HepG2 (cell line): ENCODE measurements around the gene INAFM1. TPM values are rescaled to one million over a fixed set of nuclear protein-coding genes. Genes with fewer than 3 reads are reported as not detected.
A peak's percentile ranks its signal among the peaks of the same experiment; 100 is the strongest.

ENCODE experiments used
- EEA1 ChIP-seq: sonication (generic); formaldehyde crosslinking; IDR thresholded peaks from 2 replicates; pipeline ENCODE4 v1.5.1; 2020; ENCODE audit warnings: mild to moderate bottlenecking, missing genetic modification reagents, borderline replicate concordance
- LCORL ChIP-seq, 2 experiments: fragments of 450-650 bp in 1 of 2; sonication (generic) in 1 of 2; formaldehyde crosslinking in 1 of 2; IDR thresholded peaks; 2 replicates each; pipeline versions ENCODE4 v1.5.0 to v1.6.1; 2017 to 2020; ENCODE audit warnings: antibody characterized with exemption in 1 of 2, missing genetic modification reagents in 1 of 2
- MEIS2 ChIP-seq: sonication (generic); formaldehyde crosslinking; IDR thresholded peaks from 2 replicates; pipeline ENCODE4 v1.9.0; 2021; ENCODE audit warnings: mild to moderate bottlenecking, missing genetic modification reagents
- NFKB2 ChIP-seq: sonication (generic); formaldehyde crosslinking; IDR thresholded peaks from 2 replicates; pipeline ENCODE4 v1.4.0; 2020; ENCODE audit warnings: missing genetic modification reagents, borderline replicate concordance
- NKX3-1 ChIP-seq: sonication (generic); formaldehyde crosslinking; IDR thresholded peaks from 2 replicates; pipeline ENCODE4 v1.5.0; 2020; ENCODE audit warnings: missing genetic modification reagents
- PHF21A ChIP-seq: sonication (generic); formaldehyde crosslinking; IDR thresholded peaks from 2 replicates; pipeline ENCODE4 v1.5.0; 2020; ENCODE audit warnings: mild to moderate bottlenecking, missing genetic modification reagents
- SRSF4 ChIP-seq: fragments of 200-400 bp; formaldehyde crosslinking; IDR thresholded peaks from one replicate; pipeline ENCODE4 v1.6.1; 2018; ENCODE audit warnings: mild to moderate bottlenecking, low read depth, low read length, moderate library complexity; ENCODE audit not compliant: poor library complexity, severe bottlenecking
- TOE1 ChIP-seq: sonication (generic); formaldehyde crosslinking; IDR thresholded peaks from 2 replicates; pipeline ENCODE4 v1.4.0; 2020; ENCODE audit warnings: mild to moderate bottlenecking, missing genetic modification reagents
- ZFAT ChIP-seq: sonication (generic); formaldehyde crosslinking; conservative IDR thresholded peaks from 2 replicates; pipeline ENCODE4 v1.8.1; 2023; ENCODE audit warnings: missing genetic modification reagents, inconsistent platforms
- ZFP36L2 ChIP-seq: sonication (generic); formaldehyde crosslinking; IDR thresholded peaks from 2 replicates; pipeline ENCODE4 v1.4.0; 2020; ENCODE audit warnings: missing genetic modification reagents
- ZMAT3 ChIP-seq: sonication (generic); formaldehyde crosslinking; conservative IDR thresholded peaks from 2 replicates; pipeline ENCODE4 v1.7.0; 2021; ENCODE audit warnings: missing genetic modification reagents
- ZNF607 ChIP-seq: sonication (generic); formaldehyde crosslinking; IDR thresholded peaks from 2 replicates; pipeline ENCODE4 v1.5.1; 2020; ENCODE audit warnings: missing genetic modification reagents, mild to moderate bottlenecking, borderline replicate concordance
- ZNF878 ChIP-seq: sonication (generic); formaldehyde crosslinking; IDR thresholded peaks from 2 replicates; pipeline ENCODE4 v1.8.1; 2023; ENCODE audit warnings: mild to moderate bottlenecking, missing genetic modification reagents, moderate library complexity
- ZNF891 ChIP-seq: sonication (generic); formaldehyde crosslinking; IDR thresholded peaks from 2 replicates; pipeline ENCODE4 v1.5.0; 2020; ENCODE audit warnings: mild to moderate bottlenecking, missing genetic modification reagents
- ZSCAN25 ChIP-seq: sonication (generic); formaldehyde crosslinking; IDR thresholded peaks from 2 replicates; pipeline ENCODE4 v1.8.0; 2022; ENCODE audit warnings: mild to moderate bottlenecking, missing genetic modification reagents
- polyA plus RNA-seq, 8 experiments: library from polyadenylated mRNA; depleted of rRNA in 3 of 8; stranded (reverse) in 7 of 8; unstranded in 1 of 8; fragments of >200 nt; fragmentation: Illumina TruSeq in 4 of 8; extraction: Trizol in 4 of 8; gene quantifications; 2 replicates each; pipeline versions ENCODE4 v1.2.1 to v1.2.3, GENCODE V29; 2011 to 2016; ENCODE audit warnings: low read depth in 4 of 8, missing spikeins in 1 of 8, mixed read lengths in 1 of 8; ENCODE audit not compliant: insufficient read depth in 1 of 8
- total RNA-seq, 5 experiments: library from RNA; depleted of rRNA; stranded (reverse); fragments of >200 nt; fragmentation: Illumina TruSeq; extraction: Trizol; gene quantifications; 2 replicates each; pipeline ENCODE4 v1.2.3, GENCODE V29; 2016; ENCODE audit warnings: low read depth in 1 of 5
- TF ChIP-seq, protein P1 (sequence below), 2 experiments: fragments of 450-650 bp in 1 of 2; sonication (generic) in 1 of 2; formaldehyde crosslinking in 1 of 2; IDR thresholded peaks; 2 replicates each; pipeline versions ENCODE4 v1.6.1 to v1.8.0; 2016 to 2022; ENCODE audit warnings: antibody characterized with exemption in 1 of 2, mild to moderate bottlenecking in 1 of 2, missing genetic modification reagents in 1 of 2
- TF ChIP-seq, protein P2 (sequence below): sonication (generic); formaldehyde crosslinking; IDR thresholded peaks from 2 replicates; pipeline ENCODE4 v1.8.0; 2022; ENCODE audit warnings: missing genetic modification reagents, low read depth, mild to moderate bottlenecking, borderline replicate concordance

Gene INAFM1
- total and polyA plus RNA-seq, 2 of the 13 experiments (the other 11 are each of a cell fraction or from before 2014, with no cell fraction given) = 0.88 to 1.9 TPM

DNA sequence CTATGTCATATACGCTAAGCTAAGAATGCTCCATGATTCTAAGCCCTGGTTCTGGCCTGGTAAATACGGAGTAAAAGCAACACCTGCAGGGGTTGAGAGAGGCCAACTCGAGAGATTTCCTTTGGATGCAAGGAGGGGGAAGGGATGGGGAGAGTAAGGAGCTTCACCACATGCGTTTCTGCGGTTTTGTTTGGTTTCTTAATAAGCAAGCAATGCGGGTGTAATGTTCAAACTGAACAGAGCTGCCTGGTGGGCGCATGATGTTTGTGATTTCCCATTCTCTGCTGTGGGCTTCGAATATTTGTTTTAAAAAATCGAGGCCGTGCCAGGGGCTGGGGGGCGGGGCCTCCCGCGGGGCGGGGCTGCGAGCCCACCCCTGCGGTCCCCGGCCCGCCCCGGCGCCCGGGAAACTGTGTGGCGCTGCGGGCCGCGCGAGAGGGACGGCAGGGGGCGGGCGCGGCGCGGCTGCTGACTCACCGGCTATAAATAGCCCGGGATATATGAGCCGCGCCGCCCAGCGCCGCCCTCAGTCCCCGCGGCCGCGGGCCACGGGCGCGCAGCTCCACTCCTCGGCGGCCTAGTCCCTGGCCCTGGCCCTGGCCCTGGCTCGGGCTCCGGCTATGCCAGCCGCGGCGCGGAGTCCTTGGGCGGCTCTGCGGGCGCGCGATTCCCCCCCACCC, 48.8 kb upstream of the INAFM1 start (continued):
- TF ChIP-seq, protein P1, sequence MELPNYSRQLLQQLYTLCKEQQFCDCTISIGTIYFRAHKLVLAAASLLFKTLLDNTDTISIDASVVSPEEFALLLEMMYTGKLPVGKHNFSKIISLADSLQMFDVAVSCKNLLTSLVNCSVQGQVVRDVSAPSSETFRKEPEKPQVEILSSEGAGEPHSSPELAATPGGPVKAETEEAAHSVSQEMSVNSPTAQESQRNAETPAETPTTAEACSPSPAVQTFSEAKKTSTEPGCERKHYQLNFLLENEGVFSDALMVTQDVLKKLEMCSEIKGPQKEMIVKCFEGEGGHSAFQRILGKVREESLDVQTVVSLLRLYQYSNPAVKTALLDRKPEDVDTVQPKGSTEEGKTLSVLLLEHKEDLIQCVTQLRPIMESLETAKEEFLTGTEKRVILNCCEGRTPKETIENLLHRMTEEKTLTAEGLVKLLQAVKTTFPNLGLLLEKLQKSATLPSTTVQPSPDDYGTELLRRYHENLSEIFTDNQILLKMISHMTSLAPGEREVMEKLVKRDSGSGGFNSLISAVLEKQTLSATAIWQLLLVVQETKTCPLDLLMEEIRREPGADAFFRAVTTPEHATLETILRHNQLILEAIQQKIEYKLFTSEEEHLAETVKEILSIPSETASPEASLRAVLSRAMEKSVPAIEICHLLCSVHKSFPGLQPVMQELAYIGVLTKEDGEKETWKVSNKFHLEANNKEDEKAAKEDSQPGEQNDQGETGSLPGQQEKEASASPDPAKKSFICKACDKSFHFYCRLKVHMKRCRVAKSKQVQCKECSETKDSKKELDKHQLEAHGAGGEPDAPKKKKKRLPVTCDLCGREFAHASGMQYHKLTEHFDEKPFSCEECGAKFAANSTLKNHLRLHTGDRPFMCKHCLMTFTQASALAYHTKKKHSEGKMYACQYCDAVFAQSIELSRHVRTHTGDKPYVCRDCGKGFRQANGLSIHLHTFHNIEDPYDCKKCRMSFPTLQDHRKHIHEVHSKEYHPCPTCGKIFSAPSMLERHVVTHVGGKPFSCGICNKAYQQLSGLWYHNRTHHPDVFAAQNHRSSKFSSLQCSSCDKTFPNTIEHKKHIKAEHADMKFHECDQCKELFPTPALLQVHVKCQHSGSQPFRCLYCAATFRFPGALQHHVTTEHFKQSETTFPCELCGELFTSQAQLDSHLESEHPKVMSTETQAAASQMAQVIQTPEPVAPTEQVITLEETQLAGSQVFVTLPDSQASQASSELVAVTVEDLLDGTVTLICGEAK (IDR thresholded peaks at IDR 0.05) = no peak
- TF ChIP-seq, protein P1 (CRISPR knock-in tag; IDR thresholded peaks at IDR 0.05) = 0 out of 2 replicates have a peak, but pooled peaks have one; percentile 13
- TF ChIP-seq ZNF891 (CRISPR knock-in tag) = peak; percentile 81
- peak; percentile 51; the same call in 1 of the 2 replicates for TF ChIP-seq ZNF878
- TF ChIP-seq PHF21A (CRISPR knock-in tag) = peak; percentile 74
- TF ChIP-seq LCORL (IDR thresholded peaks at IDR 0.05) = no peak
- peak; percentile 52; the same call in 1 of the 2 replicates for TF ChIP-seq LCORL (CRISPR knock-in tag; IDR thresholded peaks at IDR 0.05)
- peak; percentile 29 for TF ChIP-seq MEIS2 (CRISPR knock-in tag)
- TF ChIP-seq ZFP36L2 (CRISPR knock-in tag) = no peak
- 0 out of 2 replicates have a peak, but pooled peaks have one; percentile 2 for TF ChIP-seq NKX3-1
- peak; percentile 44 for TF ChIP-seq ZMAT3 (CRISPR knock-in tag)
- peak; percentile 62; the same call in 1 of the 2 replicates for TF ChIP-seq ZNF607 (CRISPR knock-in tag)
- TF ChIP-seq, protein P2, sequence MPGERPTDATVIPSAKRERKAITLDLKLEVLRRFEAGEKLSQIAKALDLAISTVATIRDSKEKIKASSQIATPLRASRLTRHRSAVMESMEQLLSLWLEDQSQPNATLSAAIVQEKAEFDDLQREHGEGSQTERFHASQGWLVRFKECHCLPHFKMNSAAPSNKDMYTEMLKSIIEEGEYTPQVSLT (CRISPR knock-in tag) = 0 out of 2 replicates have a peak, but pooled peaks have one; percentile 46
- TF ChIP-seq NFKB2 (CRISPR knock-in tag) = peak; percentile 58; the same call in 1 of the 2 replicates
- 0 out of 2 replicates have a peak, but pooled peaks have one; percentile 53 for TF ChIP-seq EEA1 (CRISPR knock-in tag)
- TF ChIP-seq ZFAT (CRISPR knock-in tag) = peak; percentile 80; the same call in 1 of the 2 replicates
- peak; percentile 72 for TF ChIP-seq SRSF4
- TF ChIP-seq ZSCAN25 = 0 out of 2 replicates have a peak, but pooled peaks have one; percentile 15
- 0 out of 2 replicates have a peak, but pooled peaks have one; percentile 58 for TF ChIP-seq TOE1 (CRISPR knock-in tag)
